Effector memory CD4-positive, alpha-beta T cell (primary cell): ENCODE data around the gene C2CD4A.

Experiments
- DNase-seq, 3 donors: peaks; one replicate each; pipeline ENCODE4 v3.0.0-alpha.2; 2020
- H3K27ac ChIP-seq: 2 replicates; pipeline ENCODE4 v1.7.0; 2013; ENCODE audit warnings: mild to moderate bottlenecking, low read length, moderate library complexity; ENCODE audit not compliant: insufficient read depth, poor library complexity, severe bottlenecking
- H3K27me3 ChIP-seq: replicated peaks from 2 replicates; pipeline ENCODE4 v1.7.0; 2013; ENCODE audit warnings: mild to moderate bottlenecking, low read length; ENCODE audit not compliant: insufficient read depth, control insufficient read depth, poor library complexity, severe bottlenecking
- H3K36me3 ChIP-seq: 2 replicates; pipeline ENCODE4 v1.7.0; 2013; ENCODE audit warnings: mild to moderate bottlenecking, low read length, moderate library complexity; ENCODE audit not compliant: control insufficient read depth, insufficient read depth
- H3K4me1 ChIP-seq: 2 replicates; pipeline ENCODE4 v1.7.0; 2013; ENCODE audit warnings: low read length, mild to moderate bottlenecking; ENCODE audit not compliant: control insufficient read depth, insufficient read depth, poor library complexity, severe bottlenecking
- H3K4me3 ChIP-seq: 2 replicates; pipeline ENCODE4 v1.7.0; 2013; ENCODE audit warnings: low read length, low read depth, mild to moderate bottlenecking; ENCODE audit not compliant: insufficient read depth, poor library complexity, severe bottlenecking
- H3K9me3 ChIP-seq: 2 replicates; pipeline ENCODE4 v1.7.0; 2013; ENCODE audit warnings: mild to moderate bottlenecking, low read length, moderate library complexity; ENCODE audit not compliant: control insufficient read depth

Gene C2CD4A

DNA sequence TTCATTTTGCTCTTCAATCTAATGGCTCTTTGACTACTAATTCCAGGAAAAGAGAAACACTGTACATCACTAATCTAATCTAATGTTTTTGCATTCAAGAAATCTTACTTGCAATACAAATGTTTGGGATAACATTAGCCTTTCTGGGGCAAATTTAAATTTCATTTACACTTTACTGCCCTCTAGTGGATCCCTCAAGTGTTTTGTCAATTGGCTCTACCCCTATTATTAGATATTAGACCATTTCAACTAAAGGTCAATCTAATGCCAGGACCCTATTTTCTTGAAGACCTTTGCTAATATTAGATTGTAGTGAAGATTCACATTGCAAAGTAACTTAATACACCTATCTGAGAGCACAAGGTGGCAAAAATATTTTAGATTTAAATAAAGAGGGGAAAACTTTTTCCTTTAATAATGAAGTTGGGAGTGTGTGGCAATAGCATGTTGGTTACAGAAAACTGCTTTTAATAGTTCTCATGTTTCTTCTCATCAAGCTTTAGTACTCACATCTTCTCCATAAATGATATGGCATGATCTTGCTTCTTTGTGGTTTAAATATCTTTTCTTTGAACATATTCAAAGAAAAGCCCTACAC lies 5.0 kb downstream of the C2CD4A start:
- no peak overlapping the region for H3K27ac ChIP-seq
- H3K4me1 ChIP-seq: peaks cover 13% of the 10 kb centered on the region
- no peaks in the 10 kb centered on the region for H3K27me3 ChIP-seq
- no peaks in the 10 kb centered on the region for H3K36me3 ChIP-seq
- no peaks in the 10 kb centered on the region for H3K9me3 ChIP-seq
- no peak overlapping the region for H3K4me3 ChIP-seq
- DNase-seq: no peak

GRCh38 chr15:62075595-62076277 lies 9.0 kb downstream of the C2CD4A start:
- DNase-seq: no peak
- Histone ChIP-seq H3K36me3 (no peaks in the 10 kb centered on the region), H3K4me3 (no peak overlapping the region), H3K9me3 (no peaks in the 10 kb centered on the region), H3K27ac (no peak overlapping the region), H3K4me1 (no peaks in the 10 kb centered on the region), H3K27me3 (no peaks in the 10 kb centered on the region)

- no peak for DNase-seq
- H3K4me1 ChIP-seq: no peaks in the 10 kb centered on the region
- no peak overlapping the region for H3K4me3 ChIP-seq
These were observed 12.8 kb downstream of the C2CD4A start for GRCh38 chr15:62079594-62079993.

GRCh38 chr15:62083194-62084154 lies 16.7 kb downstream of the C2CD4A start:
- no peaks in the 10 kb centered on the region for H3K9me3 ChIP-seq
- H3K27ac ChIP-seq: no peak overlapping the region
- no peaks in the 10 kb centered on the region for H3K4me1 ChIP-seq
- H3K27me3 ChIP-seq: no peaks in the 10 kb centered on the region
- H3K36me3 ChIP-seq: no peaks in the 10 kb centered on the region
- no peak for DNase-seq
- H3K4me3 ChIP-seq: no peak overlapping the region

More at GRCh38 chr15:62079594-62079993, 12.8 kb downstream of the C2CD4A start:
- Histone ChIP-seq H3K27me3 (no peaks in the 10 kb centered on the region), H3K27ac (no peak overlapping the region), H3K9me3 (no peaks in the 10 kb centered on the region), H3K36me3 (no peaks in the 10 kb centered on the region)

DNA sequence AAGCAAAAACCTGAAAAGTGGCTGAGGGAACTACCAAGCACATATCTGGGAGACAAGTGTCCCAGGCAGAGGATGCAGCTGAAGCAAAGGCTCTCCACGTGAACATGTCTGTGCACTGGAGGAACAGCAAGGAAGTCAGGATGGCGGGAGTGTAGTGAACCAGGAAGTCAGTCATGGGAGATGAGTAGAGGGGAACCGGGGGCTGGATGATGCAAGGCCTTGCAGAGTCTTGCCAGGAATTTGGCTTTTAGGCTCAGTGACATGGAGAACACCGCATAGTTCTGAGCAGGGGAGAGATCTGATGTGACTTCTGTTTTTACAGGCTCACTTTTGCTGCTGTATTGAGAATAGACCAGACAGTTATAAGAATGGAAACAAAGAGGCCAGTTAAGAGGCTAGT lies 19.0 kb downstream of the C2CD4A start:
- Histone ChIP-seq H3K36me3 (no peaks in the 10 kb centered on the region), H3K4me1 (no peaks in the 10 kb centered on the region), H3K9me3 (no peaks in the 10 kb centered on the region), H3K27me3 (no peaks in the 10 kb centered on the region), H3K27ac (no peak overlapping the region), H3K4me3 (no peak overlapping the region)
- DNase-seq: no peak

GRCh38 chr15:62087671-62088352 lies 21.0 kb downstream of the C2CD4A start:
- H3K36me3 ChIP-seq: no peaks in the 10 kb centered on the region
- no peaks in the 10 kb centered on the region for H3K27me3 ChIP-seq
- no peak for DNase-seq
- no peak overlapping the region for H3K27ac ChIP-seq
- no peak overlapping the region for H3K4me3 ChIP-seq
- H3K4me1 ChIP-seq: no peaks in the 10 kb centered on the region
- H3K9me3 ChIP-seq: no peaks in the 10 kb centered on the region

DNA sequence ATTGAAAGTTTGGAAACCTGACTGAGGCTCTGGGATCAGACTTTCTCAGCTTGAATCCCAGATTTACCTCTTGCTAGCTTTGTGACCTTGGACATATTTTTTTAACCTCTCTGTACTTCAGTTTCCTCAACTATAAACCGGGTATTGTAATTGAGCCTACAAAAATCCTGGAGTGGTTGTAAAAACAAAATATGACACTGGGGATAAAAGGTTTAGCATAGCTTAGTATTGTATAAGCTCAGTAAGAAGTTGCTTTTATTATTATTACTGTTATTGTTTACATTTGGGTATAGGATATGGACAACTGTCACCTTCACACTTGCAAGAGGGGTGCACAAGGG lies 21.5 kb downstream of the C2CD4A start:
- Histone ChIP-seq H3K36me3 (no peaks in the 10 kb centered on the region), H3K4me3 (no peak overlapping the region), H3K4me1 (no peaks in the 10 kb centered on the region), H3K9me3 (no peaks in the 10 kb centered on the region), H3K27ac (no peak overlapping the region), H3K27me3 (no peaks in the 10 kb centered on the region)
- no peak for DNase-seq

DNA sequence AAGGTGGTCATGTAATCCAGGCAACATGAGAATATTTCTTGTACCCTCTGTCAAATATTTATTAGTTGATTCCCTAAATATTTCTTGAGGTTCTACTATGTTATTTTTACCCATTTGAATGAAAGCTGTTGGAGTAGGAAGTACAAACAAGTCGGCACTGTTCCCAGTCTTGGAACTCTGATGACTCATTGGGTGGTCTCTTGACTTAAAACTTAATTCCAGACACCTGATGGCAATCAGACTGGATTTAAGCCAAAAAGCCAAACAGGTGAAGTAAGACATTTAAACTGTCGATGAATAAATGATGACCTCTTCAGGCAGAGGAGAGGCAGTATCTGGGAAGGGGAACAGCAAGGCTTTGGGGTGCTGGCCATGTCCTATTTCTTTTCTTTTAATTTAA lies 22.8 kb downstream of the C2CD4A start:
- H3K4me1 ChIP-seq: no peaks in the 10 kb centered on the region
- no peaks in the 10 kb centered on the region for H3K36me3 ChIP-seq
- DNase-seq: no peak
- no peaks in the 10 kb centered on the region for H3K27me3 ChIP-seq
- H3K9me3 ChIP-seq: no peaks in the 10 kb centered on the region
- H3K27ac ChIP-seq: no peak overlapping the region
- no peak overlapping the region for H3K4me3 ChIP-seq

- no peak overlapping the region for H3K4me3 ChIP-seq
- no peak overlapping the region for H3K27ac ChIP-seq
- DNase-seq: no peak
- no peaks in the 10 kb centered on the region for H3K36me3 ChIP-seq
- no peaks in the 10 kb centered on the region for H3K9me3 ChIP-seq
- no peaks in the 10 kb centered on the region for H3K27me3 ChIP-seq
- no peaks in the 10 kb centered on the region for H3K4me1 ChIP-seq
These were observed 24.2 kb downstream of the C2CD4A start for GRCh38 chr15:62090988-62091387.
